Lower leg skin (tissue), 3 donors: ENCODE measurements around the gene RABGGTA.

Experiments
- POLR2A ChIP-seq, 2 donors: fragments of 450-650 bp; IDR thresholded peaks; one replicate each; pipeline ENCODE4 v1.6.1; 2016 to 2017; ENCODE audit warnings: antibody characterized with exemption in 2 of 2, mild to moderate bottlenecking in 1 of 2, moderate library complexity in 1 of 2
- TF ChIP-seq, protein P1 (sequence below), 3 donors: fragments of 450-650 bp; IDR thresholded peaks; one replicate each; pipeline ENCODE4 v1.5.1; 2016; ENCODE audit warnings: antibody characterized with exemption in 3 of 3, mild to moderate bottlenecking in 3 of 3, moderate library complexity in 2 of 3

DNA sequence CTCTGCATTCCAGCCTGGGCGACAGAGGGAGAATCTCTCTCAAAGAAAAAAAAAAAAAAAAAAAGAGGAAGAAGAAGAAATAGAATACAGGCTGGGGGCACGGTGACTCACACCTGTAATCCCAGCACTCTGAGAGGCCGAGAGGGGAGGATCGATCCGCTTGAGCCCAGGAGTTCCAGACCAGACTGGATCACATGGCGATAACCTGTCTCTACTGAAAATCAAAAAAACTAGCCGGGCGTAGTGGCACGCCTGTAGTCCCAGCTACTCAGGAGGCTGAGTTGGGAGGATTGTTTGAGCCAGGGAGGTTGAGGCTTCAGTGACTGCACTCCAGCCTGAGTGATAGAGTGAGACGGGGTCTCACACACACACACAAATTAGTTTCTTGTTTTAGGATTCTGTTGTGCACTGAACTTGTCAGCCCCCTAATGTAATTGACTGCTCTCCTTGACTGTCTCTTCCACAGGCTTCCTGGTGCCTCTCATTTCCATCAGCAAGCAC lies 28.0 kb downstream of the RABGGTA start:
- TF ChIP-seq, protein P1, sequence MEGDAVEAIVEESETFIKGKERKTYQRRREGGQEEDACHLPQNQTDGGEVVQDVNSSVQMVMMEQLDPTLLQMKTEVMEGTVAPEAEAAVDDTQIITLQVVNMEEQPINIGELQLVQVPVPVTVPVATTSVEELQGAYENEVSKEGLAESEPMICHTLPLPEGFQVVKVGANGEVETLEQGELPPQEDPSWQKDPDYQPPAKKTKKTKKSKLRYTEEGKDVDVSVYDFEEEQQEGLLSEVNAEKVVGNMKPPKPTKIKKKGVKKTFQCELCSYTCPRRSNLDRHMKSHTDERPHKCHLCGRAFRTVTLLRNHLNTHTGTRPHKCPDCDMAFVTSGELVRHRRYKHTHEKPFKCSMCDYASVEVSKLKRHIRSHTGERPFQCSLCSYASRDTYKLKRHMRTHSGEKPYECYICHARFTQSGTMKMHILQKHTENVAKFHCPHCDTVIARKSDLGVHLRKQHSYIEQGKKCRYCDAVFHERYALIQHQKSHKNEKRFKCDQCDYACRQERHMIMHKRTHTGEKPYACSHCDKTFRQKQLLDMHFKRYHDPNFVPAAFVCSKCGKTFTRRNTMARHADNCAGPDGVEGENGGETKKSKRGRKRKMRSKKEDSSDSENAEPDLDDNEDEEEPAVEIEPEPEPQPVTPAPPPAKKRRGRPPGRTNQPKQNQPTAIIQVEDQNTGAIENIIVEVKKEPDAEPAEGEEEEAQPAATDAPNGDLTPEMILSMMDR (IDR thresholded peaks at IDR 0.05): no peak
- TF ChIP-seq POLR2A (IDR thresholded peaks at IDR 0.05): no peak
